Memory B cell (primary cell): ENCODE measurements around the gene DNASE2.
A peak's percentile ranks its signal among the peaks of the same experiment; 100 is the strongest.
"Not testable (repeated sequence)": the region's sequence is repeated elsewhere in the genome, so short reads cannot be mapped to it uniquely, and the experiment has no call there.

Experiments used
- ATAC-seq: fragments of 150-1000 bp; cut with Tn5 transposase; 2 replicates; pipeline ENCODE4 v1.10.0; 2021; ENCODE audit warnings: low read depth, mild to moderate bottlenecking, moderate library complexity
- DNase-seq, 2 donors: peaks; one replicate each; pipeline ENCODE4 v3.0.0; 2022; ENCODE audit warnings: low spot score in 2 of 2
- H3K27ac Mint-ChIP-seq: one replicate; pipeline ENCODE4 v1.8.0; 2022; ENCODE audit warnings: mild to moderate bottlenecking, moderate library complexity, mixed read lengths
- H3K27me3 Mint-ChIP-seq: one replicate; pipeline ENCODE4 v1.8.0; 2022; ENCODE audit warnings: mixed read lengths
- H3K36me3 Mint-ChIP-seq: one replicate; pipeline ENCODE4 v1.8.0; 2022; ENCODE audit warnings: mild to moderate bottlenecking, mixed read lengths
- H3K4me1 Mint-ChIP-seq: one replicate; pipeline ENCODE4 v1.8.0; 2022; ENCODE audit warnings: mixed read lengths
- H3K4me3 Mint-ChIP-seq: one replicate; pipeline ENCODE4 v1.8.0; 2022; ENCODE audit warnings: mild to moderate bottlenecking, moderate library complexity, mixed read lengths
- H3K9me3 Mint-ChIP-seq: one replicate; pipeline ENCODE4 v1.8.0; 2022; ENCODE audit warnings: mixed read lengths

The DNASE2 gene

DNA sequence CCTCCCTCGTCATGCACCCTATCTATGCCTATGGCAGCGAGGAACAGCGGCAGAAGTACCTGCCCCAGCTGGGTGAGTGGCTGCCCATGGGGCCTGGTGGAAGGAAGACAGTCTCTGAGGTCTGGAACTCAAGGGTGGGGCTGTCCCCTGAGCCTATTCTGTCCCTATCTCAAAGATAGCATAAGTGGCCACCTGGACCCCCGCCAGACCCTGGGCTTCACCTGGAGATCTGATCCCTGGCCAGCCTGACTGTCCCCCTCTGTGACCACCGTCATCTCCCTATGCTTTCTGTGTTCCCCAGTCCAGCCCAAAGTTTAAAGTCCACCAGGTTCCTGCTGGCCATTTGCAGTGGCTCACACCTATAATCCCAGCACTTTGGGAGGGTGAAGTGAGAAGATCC is 12.3 kb upstream of the DNASE2 start:
- Mint-ChIP-seq H3K36me3 (peaks cover 15% of the 10 kb centered on the region), H3K9me3 (no peaks in the 10 kb centered on the region), H3K4me1 (peaks cover 17% of the 10 kb centered on the region), H3K27ac (no peak overlapping the region), H3K4me3 (peak overlapping the region; percentile 43), H3K27me3 (no peaks in the 10 kb centered on the region)
- ATAC-seq = no peak
- no peak for DNase-seq

- H3K4me3 Mint-ChIP-seq = peak overlapping the region; percentile 93
- peaks cover 17% of the 10 kb centered on the region for H3K4me1 Mint-ChIP-seq
- no peak for ATAC-seq
These were observed 10.3 kb upstream of the DNASE2 start for GRCh38 chr19:12891553-12892021.

GRCh38 chr19:12890787-12891552 is 9.7 kb upstream of the DNASE2 start, which contains the start of gene GCDH:
GCDH (plus strand) TSS chr19:12891160; CDS start chr19:12891305, 145 bp downstream.
- Mint-ChIP-seq H3K4me3 (peak within 1 kb of the TSS; percentile 93), H3K9me3 (no peaks in the 10 kb centered on the region), H3K36me3 (peaks cover 11% of the 10 kb centered on the region), H3K27me3 (no peaks in the 10 kb centered on the region), H3K27ac (peak within 1 kb of the TSS; percentile 90), H3K4me1 (peaks cover 17% of the 10 kb centered on the region)
- peak; percentile 83 to 94 for DNase-seq
- ATAC-seq = peak; percentile 88

More at GRCh38 chr19:12891553-12892021, 10.3 kb upstream of the DNASE2 start:
- DNase-seq = peak in 1 of 2 donors; percentile 23
- Mint-ChIP-seq H3K9me3 (no peaks in the 10 kb centered on the region), H3K36me3 (peaks cover 12% of the 10 kb centered on the region), H3K27me3 (no peaks in the 10 kb centered on the region), H3K27ac (peak overlapping the region; percentile 90)

- not testable (repeated sequence) for H3K9me3 Mint-ChIP-seq, H3K27me3 Mint-ChIP-seq, H3K36me3 Mint-ChIP-seq, ATAC-seq, DNase-seq
- Mint-ChIP-seq H3K27ac (peak overlapping the region; percentile 90), H3K4me1 (peaks cover 17% of the 10 kb centered on the region), H3K4me3 (peak overlapping the region; percentile 93)
These were observed 9.1 kb upstream of the DNASE2 start for GRCh38 chr19:12890299-12890786.

GRCh38 chr19:12888006-12888603 is 6.9 kb upstream of the DNASE2 start:
- Mint-ChIP-seq H3K4me3 (no peak overlapping the region), H3K9me3 (peaks cover 1% of the 10 kb centered on the region), H3K27ac (no peak overlapping the region), H3K4me1 (peaks cover 21% of the 10 kb centered on the region), H3K36me3 (no peaks in the 10 kb centered on the region), H3K27me3 (no peaks in the 10 kb centered on the region)
- ATAC-seq (no peak), DNase-seq (no peak)

DNA sequence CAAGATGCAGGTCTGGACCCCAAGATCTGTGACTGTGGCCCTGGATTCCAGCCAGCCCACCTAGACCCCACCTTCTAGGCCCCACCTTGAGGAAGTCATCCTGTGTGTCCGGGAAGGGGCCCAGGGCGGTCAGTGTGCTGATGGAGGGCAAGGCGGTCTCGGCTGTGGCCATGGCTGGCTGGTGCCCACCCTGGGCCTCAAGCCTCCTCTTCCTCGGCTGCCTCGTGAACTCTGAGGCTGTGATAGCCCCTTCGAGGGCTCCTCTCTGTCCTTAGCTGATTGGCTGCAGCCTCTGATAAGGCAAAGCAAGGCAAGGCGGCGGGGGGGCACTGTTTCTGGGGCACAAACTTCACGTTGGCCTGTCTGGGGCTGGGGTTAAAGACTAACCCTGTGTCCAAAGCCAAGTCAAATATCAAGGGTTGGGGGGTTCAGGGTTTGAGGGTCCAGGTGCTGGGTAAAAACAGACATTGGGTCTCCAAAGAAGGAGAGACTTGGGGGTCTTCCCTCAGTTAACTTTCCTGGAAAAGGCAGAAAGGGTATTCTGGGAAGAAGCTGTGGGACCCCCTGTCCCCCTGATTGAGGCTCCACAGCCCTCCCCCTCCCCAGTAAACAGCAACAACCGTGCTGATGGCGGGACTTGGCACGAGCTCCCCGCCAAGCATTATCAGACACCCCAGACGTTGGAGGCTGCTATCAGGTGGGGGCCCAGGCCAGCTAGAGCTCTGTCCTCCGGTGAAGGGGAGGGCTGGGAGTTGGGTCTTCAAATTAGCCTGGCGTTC is 5.9 kb upstream of the DNASE2 start, which contains the start of gene KLF1:
TSS of gene KLF1 (minus strand) at position 233 of the 779 bp plus-strand sequence. CDS start at position 172, 61 bp downstream.
- H3K36me3 Mint-ChIP-seq = no peaks in the 10 kb centered on the region
- peaks cover 1% of the 10 kb centered on the region for H3K9me3 Mint-ChIP-seq
- ATAC-seq (no peak), DNase-seq (no peak)
- H3K4me1 Mint-ChIP-seq = peaks cover 22% of the 10 kb centered on the region
- no peak within 1 kb of the TSS for H3K27ac Mint-ChIP-seq
- peak within 1 kb of the TSS; percentile 58 for H3K4me3 Mint-ChIP-seq
- H3K27me3 Mint-ChIP-seq = no peaks in the 10 kb centered on the region

DNA sequence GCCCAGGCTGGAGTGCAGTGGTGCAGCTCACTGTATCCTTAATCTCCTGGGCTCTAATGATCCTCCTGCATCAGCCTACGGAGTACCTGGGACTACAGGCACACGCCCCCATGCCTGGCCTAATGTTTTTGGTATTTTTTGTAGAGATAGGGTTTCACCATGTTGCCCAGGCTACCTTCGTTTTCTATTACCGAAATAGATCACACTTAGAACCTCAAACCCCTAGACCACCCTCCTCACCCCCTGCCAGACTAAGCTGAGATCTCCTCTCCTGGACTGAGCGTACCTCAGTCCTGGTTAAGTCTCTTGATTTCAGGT is 5.4 kb upstream of the DNASE2 start:
- no peaks in the 10 kb centered on the region for H3K27me3 Mint-ChIP-seq
- no peaks in the 10 kb centered on the region for H3K36me3 Mint-ChIP-seq
- H3K9me3 Mint-ChIP-seq = peaks cover 1% of the 10 kb centered on the region
- H3K4me3 Mint-ChIP-seq = peak overlapping the region; percentile 58
- peaks cover 17% of the 10 kb centered on the region for H3K4me1 Mint-ChIP-seq
- DNase-seq = no peak
- H3K27ac Mint-ChIP-seq = no peak overlapping the region
- ATAC-seq = no peak

DNA sequence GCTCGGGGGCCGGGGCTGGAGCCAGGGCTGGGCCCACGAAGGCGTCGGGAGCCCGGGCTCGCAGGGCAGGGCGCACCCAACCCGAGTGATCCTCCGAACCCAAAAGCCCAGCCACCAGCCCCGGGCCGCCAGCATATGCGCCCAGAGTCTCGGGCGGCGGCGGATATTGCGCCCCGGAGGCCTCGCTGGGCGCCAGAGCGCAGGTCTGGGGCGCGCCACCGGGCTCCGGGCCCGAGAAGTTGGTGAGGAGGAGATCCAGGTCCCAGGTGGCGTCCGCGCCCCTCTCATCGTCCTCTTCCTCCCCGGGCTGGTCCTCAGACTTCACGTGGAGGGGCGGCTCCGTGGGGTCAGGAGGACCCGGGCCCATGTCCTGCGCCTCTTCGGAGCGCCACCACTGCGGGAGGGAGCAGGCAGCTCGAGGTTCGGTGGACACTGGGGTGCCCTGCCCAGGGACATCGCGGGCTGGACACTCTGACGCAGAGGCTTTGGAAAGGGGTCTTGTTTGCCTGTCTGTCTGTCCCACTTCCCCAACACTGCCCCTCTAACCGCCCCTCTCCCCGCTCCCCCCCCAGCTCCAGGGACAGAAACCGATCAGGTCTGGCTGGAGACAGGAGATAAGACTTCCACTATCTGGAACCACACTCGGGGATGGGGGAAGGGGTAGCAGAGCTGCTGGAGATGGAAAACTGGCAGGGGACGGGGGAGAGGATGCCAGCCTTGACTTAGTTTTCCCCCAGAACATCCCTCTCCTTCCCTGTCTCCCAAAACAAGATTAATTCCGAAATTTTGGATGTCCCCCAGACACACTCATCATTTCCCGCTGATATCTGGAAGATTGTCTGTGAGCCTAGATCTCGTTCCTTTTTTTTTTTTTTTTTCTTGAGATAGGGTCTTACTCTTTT is 4.8 kb upstream of the DNASE2 start:
- peaks cover 14% of the 10 kb centered on the region for H3K4me1 Mint-ChIP-seq
- DNase-seq (no peak), ATAC-seq (no peak)
- peak overlapping the region; percentile 58 for H3K4me3 Mint-ChIP-seq
- no peaks in the 10 kb centered on the region for H3K36me3 Mint-ChIP-seq
- H3K27me3 Mint-ChIP-seq = no peaks in the 10 kb centered on the region
- H3K27ac Mint-ChIP-seq = no peak overlapping the region
- peaks cover 1% of the 10 kb centered on the region for H3K9me3 Mint-ChIP-seq

GRCh38 chr19:12884926-12885748 is 3.9 kb upstream of the DNASE2 start:
- Mint-ChIP-seq H3K36me3 (no peaks in the 10 kb centered on the region), H3K4me3 (peak overlapping the region; percentile 86), H3K27ac (peak overlapping the region; percentile 24), H3K27me3 (no peaks in the 10 kb centered on the region), H3K9me3 (peaks cover 1% of the 10 kb centered on the region), H3K4me1 (peaks cover 7% of the 10 kb centered on the region)
- peak; percentile 78 to 80 for DNase-seq
- peak; percentile 56 for ATAC-seq

DNA sequence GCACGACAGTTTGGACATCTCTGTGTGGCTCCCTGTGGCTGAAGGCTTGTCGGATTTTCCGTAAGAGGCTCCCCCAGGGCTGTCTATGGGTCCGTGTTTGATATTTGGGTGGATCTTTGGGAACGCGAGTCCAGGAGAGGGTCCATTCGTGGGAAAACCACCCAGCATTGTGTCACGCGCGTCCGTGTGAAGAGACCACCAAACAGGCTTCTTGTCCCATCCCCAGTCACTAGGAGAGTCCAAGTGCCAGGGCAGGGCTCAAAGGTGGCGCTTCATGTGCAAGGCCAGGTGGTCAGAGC is 3.3 kb upstream of the DNASE2 start:
- peaks cover 10% of the 10 kb centered on the region for H3K4me1 Mint-ChIP-seq
- H3K27ac Mint-ChIP-seq = no peak overlapping the region
- H3K9me3 Mint-ChIP-seq = peaks cover 1% of the 10 kb centered on the region
- H3K27me3 Mint-ChIP-seq = no peaks in the 10 kb centered on the region
- ATAC-seq (no peak), DNase-seq (no peak)
- no peak overlapping the region for H3K4me3 Mint-ChIP-seq
- H3K36me3 Mint-ChIP-seq = no peaks in the 10 kb centered on the region

GRCh38 chr19:12884202-12884601 is 3.0 kb upstream of the DNASE2 start:
- no peaks in the 10 kb centered on the region for H3K36me3 Mint-ChIP-seq
- H3K9me3 Mint-ChIP-seq = peaks cover 1% of the 10 kb centered on the region
- no peak for ATAC-seq
- H3K27ac Mint-ChIP-seq = no peak overlapping the region
- DNase-seq = no peak
- no peaks in the 10 kb centered on the region for H3K27me3 Mint-ChIP-seq
- H3K4me3 Mint-ChIP-seq = peak overlapping the region; percentile 21
- H3K4me1 Mint-ChIP-seq = peaks cover 10% of the 10 kb centered on the region

GRCh38 chr19:12882589-12882988 is 1.3 kb upstream of the DNASE2 start:
- H3K36me3 Mint-ChIP-seq = peaks cover 8% of the 10 kb centered on the region

More at GRCh38 chr19:12882589-12882988, 1.3 kb upstream of the DNASE2 start:
- ATAC-seq = no peak
- peak overlapping the region; percentile 91 for H3K4me3 Mint-ChIP-seq
- no peaks in the 10 kb centered on the region for H3K27me3 Mint-ChIP-seq
- H3K9me3 Mint-ChIP-seq = peaks cover 1% of the 10 kb centered on the region
- DNase-seq = no peak
- peaks cover 10% of the 10 kb centered on the region for H3K4me1 Mint-ChIP-seq
- H3K27ac Mint-ChIP-seq = peak overlapping the region; percentile 96
